HCEC 1CT (cell line): ENCODE data around the gene BORCS6.

ENCODE experiments used
- DNase-seq: peaks from one replicate; pipeline ENCODE4 v3.0.0-alpha.2; 2017

Gene BORCS6

DNA sequence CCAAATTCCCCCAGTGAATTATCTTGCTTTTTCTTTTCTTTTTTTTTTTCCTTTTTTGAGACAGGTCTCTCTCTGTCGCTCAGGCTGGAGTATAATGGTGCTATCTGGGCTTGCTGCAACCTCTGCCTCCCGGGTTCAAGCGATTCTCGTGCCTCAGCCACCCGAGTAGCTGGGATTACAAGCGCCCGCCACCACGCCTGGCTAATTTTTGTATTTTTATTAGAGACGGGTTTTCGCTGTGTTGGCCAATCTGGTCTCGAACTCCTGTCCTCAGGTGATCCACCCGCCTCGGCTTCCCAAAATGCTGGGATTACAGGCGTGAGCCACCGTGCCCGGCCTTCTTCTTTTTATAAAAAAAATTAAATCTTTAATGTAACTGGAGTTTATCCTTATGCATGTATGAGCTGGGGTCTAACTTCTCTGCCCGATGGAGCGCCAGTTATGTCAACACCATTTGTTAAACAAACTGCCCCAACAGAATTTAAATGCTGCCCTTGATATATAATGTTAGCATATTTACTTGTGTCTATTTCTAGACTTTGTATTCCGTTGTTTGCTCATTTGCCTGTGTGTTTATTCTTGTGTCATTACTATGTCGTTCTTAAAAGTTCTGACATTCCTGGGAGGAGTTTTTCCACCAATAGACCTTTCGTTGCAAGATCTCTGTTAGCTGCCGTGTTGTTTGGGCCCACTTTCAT lies 20.9 kb upstream of the BORCS6 start:
- DNase-seq, result no peak

- peak; percentile 98 for DNase-seq
Observed at GRCh38 chr17:8209907-8210760, 20.2 kb upstream of the BORCS6 start, which contains the start of gene AURKB. Gene AURKB (minus strand): TSS chr17:8210575. CDS start chr17:8210224, 351 bp downstream.

DNA sequence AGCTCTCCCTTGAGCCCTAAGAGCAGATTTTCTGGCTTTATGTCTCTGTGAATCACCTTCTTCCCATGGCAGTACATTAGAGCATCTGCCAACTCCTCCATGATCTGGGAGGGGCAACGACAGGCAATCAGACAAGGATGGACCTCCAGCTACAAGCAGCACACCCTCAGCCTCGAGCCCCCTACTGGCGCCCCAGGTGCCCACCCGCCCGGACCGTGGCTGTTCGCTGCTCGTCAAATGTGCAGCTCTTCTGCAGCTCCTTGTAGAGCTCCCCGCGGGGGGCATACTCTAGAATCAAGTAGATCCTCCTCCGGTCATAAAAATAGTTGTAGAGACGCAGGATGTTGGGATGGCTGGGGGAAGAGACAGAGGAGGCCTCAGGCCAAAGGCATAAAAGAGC lies 16.6 kb upstream of the BORCS6 start:
- no peak for DNase-seq

- no peak for DNase-seq
Observed at GRCh38 chr17:8204761-8205555, 15.0 kb upstream of the BORCS6 start.

- peak; percentile 79 for DNase-seq
Observed at GRCh38 chr17:8192070-8192815, 2.3 kb upstream of the BORCS6 start.

GRCh38 chr17:8190506-8190905 lies 526 bp upstream of the BORCS6 start:
- no peak for DNase-seq

DNA sequence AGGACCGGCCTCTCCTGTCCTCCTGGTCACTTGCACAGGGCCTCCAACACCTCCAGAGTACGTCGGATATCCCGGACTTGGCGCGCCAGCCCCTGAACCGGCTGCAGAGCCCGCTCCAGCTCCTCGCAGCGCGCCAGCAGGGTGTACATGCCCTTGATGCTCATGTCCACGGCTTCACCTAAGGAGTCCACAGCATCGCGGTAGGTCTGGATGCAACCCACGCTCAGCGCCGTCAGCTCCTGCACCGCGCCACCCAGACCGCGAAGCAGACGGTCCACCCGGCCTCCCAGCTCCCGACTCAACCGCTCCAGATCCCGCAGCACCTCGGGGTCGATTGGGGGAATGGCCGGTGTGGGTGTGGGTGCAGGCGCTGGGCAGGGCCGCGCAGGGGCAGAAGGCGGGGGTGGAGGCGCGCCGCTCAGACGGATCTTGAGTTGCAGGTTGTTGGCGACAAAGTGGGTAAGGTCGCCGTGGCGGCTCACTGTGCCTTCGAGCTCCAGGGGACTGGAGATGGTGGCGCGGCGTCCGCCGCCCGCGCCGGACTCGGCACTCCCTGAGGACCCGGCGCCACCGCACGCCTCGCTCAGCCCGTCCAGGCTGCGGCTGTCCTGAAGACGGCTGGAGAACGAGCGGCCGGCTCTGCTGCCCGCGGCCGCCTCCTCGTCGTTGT lies 804 bp downstream of the BORCS6 start:
- DNase-seq, result no peak

GRCh38 chr17:8188263-8188839 lies 1.6 kb downstream of the BORCS6 start:
- no peak for DNase-seq

DNA sequence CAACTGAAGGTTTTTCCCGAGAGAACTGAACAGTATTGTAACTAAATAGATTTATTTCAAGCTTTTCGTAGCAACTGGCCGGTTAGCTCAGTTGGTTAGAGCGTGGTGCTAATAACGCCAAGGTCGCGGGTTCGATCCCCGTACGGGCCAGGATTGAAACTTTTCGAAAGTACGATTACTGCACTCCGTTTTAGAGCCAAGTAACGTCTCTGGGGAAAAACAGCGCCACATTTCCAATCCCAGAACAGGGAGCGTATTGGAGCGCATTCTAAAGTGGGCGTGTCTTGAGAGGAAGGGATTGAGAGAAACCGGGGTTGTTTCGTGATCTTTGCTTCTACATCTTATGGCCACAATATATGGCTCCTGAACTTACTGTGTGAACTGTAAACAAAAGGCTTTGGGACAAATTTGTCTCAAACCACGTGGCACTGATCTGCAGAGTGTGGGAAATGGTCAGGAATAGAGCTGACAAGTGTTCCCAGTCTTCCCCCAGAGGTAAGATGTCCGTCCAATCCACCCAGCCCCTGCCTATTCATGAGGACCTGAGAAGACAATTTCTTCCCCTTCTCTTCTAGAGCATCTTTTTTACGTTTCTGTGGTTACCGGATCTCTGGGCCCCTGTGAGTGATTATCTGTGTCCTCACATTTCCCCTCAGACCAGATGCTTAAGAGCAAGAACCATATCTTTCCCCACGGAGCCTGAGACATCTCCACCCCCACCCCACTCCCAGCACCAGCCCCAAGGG lies 2.3 kb downstream of the BORCS6 start:
- peak; percentile 100 for DNase-seq

GRCh38 chr17:8186787-8187516 lies 3.0 kb downstream of the BORCS6 start:
- peak; percentile 89 for DNase-seq

DNA sequence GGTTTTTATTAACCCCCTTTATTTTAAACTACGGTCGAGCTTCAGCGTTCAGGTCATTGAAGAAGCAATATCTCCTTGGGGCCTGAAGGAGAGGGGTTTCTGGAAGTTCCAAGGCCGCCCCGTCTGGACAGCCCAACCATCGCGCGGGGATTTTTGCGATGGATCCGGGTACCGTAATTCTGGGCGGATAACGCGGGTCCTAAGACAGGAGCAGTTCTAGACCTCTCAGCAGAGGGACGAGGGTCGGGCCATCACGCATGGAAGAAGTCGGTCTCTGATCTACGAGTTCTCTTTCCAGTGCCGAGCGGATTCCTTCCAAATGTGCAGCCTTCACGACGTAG lies 3.6 kb downstream of the BORCS6 start:
- no peak for DNase-seq

DNA sequence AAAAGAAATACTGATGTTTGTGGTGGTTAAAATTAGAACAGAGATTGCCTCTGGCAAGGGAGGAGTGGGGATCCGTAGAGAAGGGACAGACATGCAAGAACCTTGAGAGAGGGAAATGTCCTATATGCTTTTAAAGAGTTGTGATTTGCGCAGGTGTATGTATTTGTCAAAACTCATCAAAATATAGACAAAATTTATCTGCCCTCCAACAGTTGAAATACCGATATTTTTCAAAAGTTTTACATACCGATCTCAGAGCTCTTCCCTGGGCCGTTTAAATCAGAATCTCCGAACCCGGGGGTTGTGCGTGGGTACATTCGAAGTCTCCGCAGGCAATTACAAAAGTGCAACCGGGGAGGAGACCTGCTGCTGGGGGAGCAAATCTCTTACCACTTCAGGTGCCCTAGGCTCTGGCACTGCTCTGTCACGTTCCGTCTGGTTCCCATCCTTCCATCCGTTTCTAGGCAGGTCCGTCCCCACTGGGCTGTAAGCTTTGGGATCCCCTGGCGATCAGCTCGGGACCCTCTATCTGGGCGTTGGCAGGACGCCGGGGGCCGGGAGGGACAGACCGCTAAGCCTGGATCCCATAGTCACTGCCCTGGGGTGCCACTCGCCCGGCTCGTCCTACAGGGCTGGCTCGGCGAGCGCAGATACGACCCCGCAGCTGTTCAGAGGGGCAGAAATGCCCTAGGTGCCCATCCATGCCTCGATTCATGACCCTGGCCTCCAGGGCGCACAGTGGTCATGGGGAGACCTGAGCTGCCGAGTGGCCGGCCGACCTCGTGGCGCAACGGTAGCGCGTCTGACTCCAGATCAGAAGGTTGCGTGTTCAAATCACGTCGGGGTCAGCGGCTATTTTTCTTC lies 4.2 kb downstream of the BORCS6 start:
- DNase-seq, result peak; percentile 36

DNA sequence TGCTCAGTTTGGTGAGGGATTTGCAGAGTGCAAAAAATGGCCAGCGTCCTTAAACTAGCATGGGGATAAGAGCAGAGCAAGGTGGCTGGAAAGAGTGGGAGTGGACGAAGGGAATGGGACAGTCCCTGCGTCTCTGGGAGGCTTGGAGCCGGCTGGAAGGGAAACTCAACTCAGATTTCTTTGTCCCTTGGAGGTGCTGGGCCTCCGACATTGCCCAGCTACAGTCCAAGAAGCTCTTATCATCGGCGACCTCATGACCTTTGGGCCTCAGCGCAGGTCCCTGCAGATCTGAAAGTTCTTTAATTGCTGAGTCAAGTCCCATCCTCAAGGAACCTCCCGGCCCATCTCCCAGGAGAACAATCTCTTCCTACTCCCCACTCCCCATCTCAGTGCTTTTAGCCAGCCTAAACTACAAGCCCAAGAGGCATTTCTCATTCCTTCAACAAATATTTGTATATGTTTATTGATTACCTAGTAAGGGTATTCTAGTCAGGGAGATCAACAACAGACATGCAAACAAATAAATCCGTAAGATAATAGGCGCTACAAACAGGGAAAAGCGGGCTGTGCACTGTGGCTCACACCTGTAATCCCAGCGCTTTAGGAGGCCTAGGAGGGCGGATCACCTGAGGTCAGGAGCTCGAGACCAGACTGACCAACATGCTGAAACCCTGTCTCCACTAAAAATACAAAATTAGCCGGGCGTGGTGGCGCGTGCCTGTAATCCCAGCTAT lies 12.8 kb downstream of the BORCS6 start:
- no peak for DNase-seq

DNA sequence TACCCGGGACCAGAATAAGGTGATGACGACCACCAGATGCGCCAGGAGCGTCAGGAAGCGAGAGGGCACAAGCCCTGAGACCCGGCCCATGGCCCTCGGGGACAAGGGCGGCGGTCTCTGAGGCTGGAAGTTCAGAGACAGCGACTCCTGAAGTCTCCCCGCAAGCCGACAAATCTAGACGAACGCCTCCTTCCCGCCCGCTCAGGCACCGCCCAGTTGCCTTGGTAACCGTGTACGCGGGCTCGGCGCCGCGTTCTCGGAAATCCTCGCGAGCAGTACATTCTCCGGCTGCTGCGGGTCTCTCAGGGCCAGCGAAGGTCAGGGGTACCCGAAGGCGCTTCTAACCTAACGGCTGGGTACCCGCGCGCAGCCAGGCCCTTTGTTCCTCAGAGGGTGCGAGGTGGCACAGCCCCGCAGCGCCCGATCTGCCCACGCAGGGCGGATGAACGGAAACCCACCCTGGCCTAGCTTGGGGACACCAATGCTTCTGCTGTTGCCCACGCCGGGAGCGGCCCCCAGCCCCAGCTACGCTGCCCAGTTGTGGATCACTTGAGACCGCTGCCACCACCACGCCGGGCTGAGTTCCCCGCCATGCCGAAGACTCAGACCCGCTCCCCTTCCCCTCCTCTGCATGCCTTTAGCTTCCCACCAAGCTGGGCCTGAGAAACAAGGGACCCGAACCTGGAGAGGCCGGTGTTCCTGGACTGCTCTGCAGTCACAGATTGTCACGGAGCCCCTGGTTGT lies 13.6 kb downstream of the BORCS6 start, which contains the start of gene TMEM107:
TMEM107 (minus strand) TSS at position 184 of the 744 bp plus-strand sequence; CDS start at position 90, 94 bp downstream.
- DNase-seq, result peak; percentile 73

DNA sequence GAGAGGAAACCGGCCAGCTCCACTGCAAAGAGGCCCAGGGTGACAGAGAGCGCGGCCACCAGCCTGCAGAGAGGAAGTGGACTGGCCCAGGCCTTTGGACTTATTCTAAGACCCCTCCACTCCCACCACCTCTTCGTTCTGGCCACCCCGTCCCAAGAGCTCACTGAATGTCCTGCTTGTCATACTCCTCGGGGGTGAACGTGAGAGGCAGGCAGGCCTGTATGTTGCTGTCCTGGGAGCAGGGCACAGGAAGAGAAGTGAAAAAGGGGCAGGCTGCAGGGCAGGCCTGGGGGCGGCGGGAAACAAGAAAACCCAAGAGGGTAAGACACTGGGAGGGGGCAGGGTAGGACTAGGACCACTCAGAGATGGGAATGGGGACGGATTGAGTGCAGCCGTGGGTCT lies 14.2 kb downstream of the BORCS6 start:
- no peak for DNase-seq

GRCh38 chr17:8173871-8174322 lies 16.1 kb downstream of the BORCS6 start:
- DNase-seq, result peak; percentile 32

DNA sequence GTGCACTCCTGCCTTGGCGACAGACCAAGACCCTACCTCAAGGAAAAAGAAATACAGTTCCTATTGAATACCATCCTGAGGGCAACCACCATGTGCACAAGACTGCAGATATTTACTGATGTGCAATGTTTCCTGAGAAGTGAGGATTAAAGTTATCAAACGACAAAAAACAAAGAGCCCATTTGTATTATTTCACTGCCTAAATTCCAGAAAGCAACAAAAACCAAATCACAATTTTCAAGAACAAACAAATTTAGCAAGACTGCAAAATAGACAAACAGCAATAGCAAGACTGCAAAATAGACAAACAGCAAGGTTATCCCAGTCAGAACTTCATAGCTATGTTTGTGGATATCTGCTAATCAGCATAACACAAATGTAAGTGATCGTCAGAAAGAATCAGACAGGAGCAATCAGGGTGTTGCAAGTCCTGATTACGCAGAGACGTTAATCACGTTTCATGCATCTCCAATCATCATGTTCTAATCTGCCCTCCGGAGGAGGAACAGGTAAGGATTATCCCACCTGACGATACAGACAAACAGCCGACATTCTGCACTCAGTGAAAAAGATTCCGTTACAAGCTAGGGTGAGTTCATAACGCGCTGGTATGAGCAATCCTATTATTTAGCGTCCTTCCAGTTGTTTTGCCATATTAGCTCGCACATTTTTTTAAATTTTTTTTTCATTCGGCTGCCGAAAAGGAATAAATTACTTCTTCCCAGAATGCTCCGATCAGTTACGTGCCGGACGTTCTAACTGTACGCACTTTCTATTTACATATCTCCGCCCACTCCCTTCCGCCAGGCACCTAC lies 16.7 kb downstream of the BORCS6 start:
- peak; percentile 97 for DNase-seq
